Ishikawa (cell line): ENCODE results near the gene HRH2.

Experiments used
- CEBPB ChIP-seq: IDR thresholded peaks from 2 replicates; pipeline ENCODE4 v1.6.1; 2012
- CREB1 ChIP-seq: IDR thresholded peaks from 2 replicates; pipeline ENCODE4 v1.6.1; 2012; ENCODE audit warnings: low read depth
- EGR1 ChIP-seq: IDR thresholded peaks from 2 replicates; pipeline ENCODE4 v1.6.1; 2012
- EP300 ChIP-seq: IDR thresholded peaks from 2 replicates; pipeline ENCODE4 v1.6.1; 2012; ENCODE audit warnings: borderline replicate concordance
- FOXM1 ChIP-seq: IDR thresholded peaks from 2 replicates; pipeline ENCODE4 v1.6.1; 2012; ENCODE audit warnings: low read depth, borderline replicate concordance
- MAX ChIP-seq: IDR thresholded peaks from 2 replicates; pipeline ENCODE4 v1.6.1; 2012
- NFIC ChIP-seq: IDR thresholded peaks from 2 replicates; pipeline ENCODE4 v1.6.1; 2012
- RAD21 ChIP-seq: IDR thresholded peaks from 2 replicates; pipeline ENCODE4 v1.6.1; 2012; ENCODE audit warnings: low read depth
- TAF1 ChIP-seq: IDR thresholded peaks from 2 replicates; pipeline ENCODE4 v1.6.1; 2012; ENCODE audit warnings: low read depth, mild to moderate bottlenecking
- TCF12 ChIP-seq: IDR thresholded peaks from 2 replicates; pipeline ENCODE4 v1.6.1; 2012; ENCODE audit warnings: low read depth
- TEAD4 ChIP-seq: IDR thresholded peaks from 2 replicates; pipeline ENCODE4 v1.6.1; 2012
- YY1 ChIP-seq: IDR thresholded peaks from 2 replicates; pipeline ENCODE4 v1.6.1; 2012; ENCODE audit warnings: low read depth
- ZBTB7A ChIP-seq: IDR thresholded peaks from 2 replicates; pipeline ENCODE4 v1.6.1; 2012; ENCODE audit warnings: low read depth
- TF ChIP-seq, protein P1 (sequence below): IDR thresholded peaks from 2 replicates; pipeline ENCODE4 v1.6.1; 2012
- TF ChIP-seq, protein P2 (sequence below): IDR thresholded peaks from 2 replicates; pipeline ENCODE4 v1.6.1; 2012; ENCODE audit warnings: low read depth, mild to moderate bottlenecking

The HRH2 gene, protein sequence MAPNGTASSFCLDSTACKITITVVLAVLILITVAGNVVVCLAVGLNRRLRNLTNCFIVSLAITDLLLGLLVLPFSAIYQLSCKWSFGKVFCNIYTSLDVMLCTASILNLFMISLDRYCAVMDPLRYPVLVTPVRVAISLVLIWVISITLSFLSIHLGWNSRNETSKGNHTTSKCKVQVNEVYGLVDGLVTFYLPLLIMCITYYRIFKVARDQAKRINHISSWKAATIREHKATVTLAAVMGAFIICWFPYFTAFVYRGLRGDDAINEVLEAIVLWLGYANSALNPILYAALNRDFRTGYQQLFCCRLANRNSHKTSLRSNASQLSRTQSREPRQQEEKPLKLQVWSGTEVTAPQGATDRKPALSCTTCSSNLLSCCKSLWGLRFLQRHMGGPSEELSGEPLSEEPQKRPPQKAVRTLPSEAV

GRCh38 chr5:175657593-175658271 lies at the start of gene HRH2:
HRH2 (plus strand) TSS chr5:175658071; CDS start chr5:175683234, 25,163 bp downstream.
- TF ChIP-seq MAX (no peak), TEAD4 (no peak), EGR1 (no peak), TAF1 (no peak), CREB1 (no peak), NFIC (no peak)

GRCh38 chr5:175609526-175609925 lies 48.3 kb upstream of the HRH2 start:
- TF ChIP-seq, protein P1, sequence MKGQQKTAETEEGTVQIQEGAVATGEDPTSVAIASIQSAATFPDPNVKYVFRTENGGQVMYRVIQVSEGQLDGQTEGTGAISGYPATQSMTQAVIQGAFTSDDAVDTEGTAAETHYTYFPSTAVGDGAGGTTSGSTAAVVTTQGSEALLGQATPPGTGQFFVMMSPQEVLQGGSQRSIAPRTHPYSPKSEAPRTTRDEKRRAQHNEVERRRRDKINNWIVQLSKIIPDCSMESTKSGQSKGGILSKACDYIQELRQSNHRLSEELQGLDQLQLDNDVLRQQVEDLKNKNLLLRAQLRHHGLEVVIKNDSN, result no peak
- no peak for TF ChIP-seq EGR1
- no peak for TF ChIP-seq TAF1
- no peak for TF ChIP-seq ZBTB7A
- TF ChIP-seq TEAD4, result no peak
- no peak for TF ChIP-seq NFIC
- TF ChIP-seq YY1, result no peak
- no peak for TF ChIP-seq MAX
- TF ChIP-seq TCF12, result no peak
- TF ChIP-seq EP300, result no peak
- TF ChIP-seq, protein P2, sequence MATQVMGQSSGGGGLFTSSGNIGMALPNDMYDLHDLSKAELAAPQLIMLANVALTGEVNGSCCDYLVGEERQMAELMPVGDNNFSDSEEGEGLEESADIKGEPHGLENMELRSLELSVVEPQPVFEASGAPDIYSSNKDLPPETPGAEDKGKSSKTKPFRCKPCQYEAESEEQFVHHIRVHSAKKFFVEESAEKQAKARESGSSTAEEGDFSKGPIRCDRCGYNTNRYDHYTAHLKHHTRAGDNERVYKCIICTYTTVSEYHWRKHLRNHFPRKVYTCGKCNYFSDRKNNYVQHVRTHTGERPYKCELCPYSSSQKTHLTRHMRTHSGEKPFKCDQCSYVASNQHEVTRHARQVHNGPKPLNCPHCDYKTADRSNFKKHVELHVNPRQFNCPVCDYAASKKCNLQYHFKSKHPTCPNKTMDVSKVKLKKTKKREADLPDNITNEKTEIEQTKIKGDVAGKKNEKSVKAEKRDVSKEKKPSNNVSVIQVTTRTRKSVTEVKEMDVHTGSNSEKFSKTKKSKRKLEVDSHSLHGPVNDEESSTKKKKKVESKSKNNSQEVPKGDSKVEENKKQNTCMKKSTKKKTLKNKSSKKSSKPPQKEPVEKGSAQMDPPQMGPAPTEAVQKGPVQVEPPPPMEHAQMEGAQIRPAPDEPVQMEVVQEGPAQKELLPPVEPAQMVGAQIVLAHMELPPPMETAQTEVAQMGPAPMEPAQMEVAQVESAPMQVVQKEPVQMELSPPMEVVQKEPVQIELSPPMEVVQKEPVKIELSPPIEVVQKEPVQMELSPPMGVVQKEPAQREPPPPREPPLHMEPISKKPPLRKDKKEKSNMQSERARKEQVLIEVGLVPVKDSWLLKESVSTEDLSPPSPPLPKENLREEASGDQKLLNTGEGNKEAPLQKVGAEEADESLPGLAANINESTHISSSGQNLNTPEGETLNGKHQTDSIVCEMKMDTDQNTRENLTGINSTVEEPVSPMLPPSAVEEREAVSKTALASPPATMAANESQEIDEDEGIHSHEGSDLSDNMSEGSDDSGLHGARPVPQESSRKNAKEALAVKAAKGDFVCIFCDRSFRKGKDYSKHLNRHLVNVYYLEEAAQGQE, result no peak
- TF ChIP-seq FOXM1, result no peak
- no peak for TF ChIP-seq CEBPB
- TF ChIP-seq CREB1, result no peak
- no peak for TF ChIP-seq RAD21

- TF ChIP-seq EP300 (no peak), TAF1 (no peak), CREB1 (no peak), CEBPB (no peak), ZBTB7A (no peak), RAD21 (no peak), TEAD4 (no peak), FOXM1 (no peak), NFIC (no peak), EGR1 (no peak), YY1 (no peak), MAX (no peak)
- TF ChIP-seq, protein P2, result no peak
- TF ChIP-seq, protein P1, result no peak
Observed at GRCh38 chr5:175610381-175610780, 47.5 kb upstream of the HRH2 start.

DNA sequence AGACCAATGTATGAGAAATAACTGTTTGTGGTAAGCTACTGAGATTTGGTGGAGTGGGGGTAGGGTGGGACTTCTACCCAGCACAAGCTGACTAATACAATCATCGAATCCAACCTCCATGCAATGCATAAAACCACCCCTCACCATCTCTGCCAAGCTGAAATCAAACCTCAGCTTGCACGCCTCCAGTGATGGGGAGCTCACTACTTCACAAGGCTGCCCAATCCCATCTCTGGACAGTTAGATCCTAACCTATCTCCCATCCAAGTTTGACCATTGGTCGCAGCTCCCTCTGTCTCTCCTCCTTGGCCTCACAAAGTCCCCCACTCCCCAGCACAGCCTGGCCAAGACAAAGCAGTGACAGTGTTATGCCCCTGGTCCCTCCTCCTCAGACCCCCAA lies 47.0 kb upstream of the HRH2 start:
- no peak for TF ChIP-seq FOXM1
- TF ChIP-seq CREB1, result no peak
- TF ChIP-seq, protein P2, result no peak
- TF ChIP-seq YY1, result no peak
- no peak for TF ChIP-seq ZBTB7A
- no peak for TF ChIP-seq MAX
- no peak for TF ChIP-seq RAD21
- no peak for TF ChIP-seq EGR1
- no peak for TF ChIP-seq TCF12
- no peak for TF ChIP-seq NFIC
- TF ChIP-seq CEBPB, result no peak
- TF ChIP-seq TEAD4, result no peak
- TF ChIP-seq, protein P1, result no peak
